D721Med (cell line): Measurements from ENCODE around the gene FAM167B.

ENCODE experiments used
- DNase-seq: peaks from one replicate; pipeline ENCODE4 v3.0.0; 2011; ENCODE audit warnings: low spot score; ENCODE audit not compliant: insufficient read length
- FAIRE-seq: peaks from 2 replicates; lab custom pipeline; 2011; peaks lifted over from hg19 to GRCh38; lab: Jason Lieb, UNC
- TF ChIP-seq, protein P1 (sequence below): IDR thresholded peaks from 2 replicates; pipeline ENCODE4 v1.5.1; 2012; ENCODE audit warnings: mild to moderate bottlenecking, control low read depth; ENCODE audit not compliant: insufficient read depth; ENCODE audit errors: missing control alignments

Gene FAM167B

DNA sequence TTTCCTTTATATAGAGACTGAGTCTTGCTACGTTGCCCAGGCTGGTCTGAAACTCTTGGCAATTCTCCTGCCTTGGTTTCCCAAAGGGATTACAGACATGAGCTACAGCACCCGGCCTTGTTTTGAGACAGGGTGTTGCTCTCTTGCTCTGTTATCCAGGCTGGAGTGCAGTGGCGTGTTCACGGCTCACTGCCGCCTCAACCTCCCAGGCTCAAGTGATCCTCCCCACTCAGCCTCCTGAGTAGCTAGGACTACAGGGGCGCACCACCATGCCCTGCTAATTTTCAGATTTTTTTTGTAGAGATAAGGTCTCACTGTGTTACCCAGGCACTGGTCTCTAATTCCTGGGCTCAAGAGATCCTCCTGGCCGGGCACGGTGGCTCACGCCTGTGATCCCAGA is 18.8 kb downstream of the FAM167B start:
- TF ChIP-seq, protein P1, sequence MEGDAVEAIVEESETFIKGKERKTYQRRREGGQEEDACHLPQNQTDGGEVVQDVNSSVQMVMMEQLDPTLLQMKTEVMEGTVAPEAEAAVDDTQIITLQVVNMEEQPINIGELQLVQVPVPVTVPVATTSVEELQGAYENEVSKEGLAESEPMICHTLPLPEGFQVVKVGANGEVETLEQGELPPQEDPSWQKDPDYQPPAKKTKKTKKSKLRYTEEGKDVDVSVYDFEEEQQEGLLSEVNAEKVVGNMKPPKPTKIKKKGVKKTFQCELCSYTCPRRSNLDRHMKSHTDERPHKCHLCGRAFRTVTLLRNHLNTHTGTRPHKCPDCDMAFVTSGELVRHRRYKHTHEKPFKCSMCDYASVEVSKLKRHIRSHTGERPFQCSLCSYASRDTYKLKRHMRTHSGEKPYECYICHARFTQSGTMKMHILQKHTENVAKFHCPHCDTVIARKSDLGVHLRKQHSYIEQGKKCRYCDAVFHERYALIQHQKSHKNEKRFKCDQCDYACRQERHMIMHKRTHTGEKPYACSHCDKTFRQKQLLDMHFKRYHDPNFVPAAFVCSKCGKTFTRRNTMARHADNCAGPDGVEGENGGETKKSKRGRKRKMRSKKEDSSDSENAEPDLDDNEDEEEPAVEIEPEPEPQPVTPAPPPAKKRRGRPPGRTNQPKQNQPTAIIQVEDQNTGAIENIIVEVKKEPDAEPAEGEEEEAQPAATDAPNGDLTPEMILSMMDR = no peak
- FAIRE-seq = no peak

DNA sequence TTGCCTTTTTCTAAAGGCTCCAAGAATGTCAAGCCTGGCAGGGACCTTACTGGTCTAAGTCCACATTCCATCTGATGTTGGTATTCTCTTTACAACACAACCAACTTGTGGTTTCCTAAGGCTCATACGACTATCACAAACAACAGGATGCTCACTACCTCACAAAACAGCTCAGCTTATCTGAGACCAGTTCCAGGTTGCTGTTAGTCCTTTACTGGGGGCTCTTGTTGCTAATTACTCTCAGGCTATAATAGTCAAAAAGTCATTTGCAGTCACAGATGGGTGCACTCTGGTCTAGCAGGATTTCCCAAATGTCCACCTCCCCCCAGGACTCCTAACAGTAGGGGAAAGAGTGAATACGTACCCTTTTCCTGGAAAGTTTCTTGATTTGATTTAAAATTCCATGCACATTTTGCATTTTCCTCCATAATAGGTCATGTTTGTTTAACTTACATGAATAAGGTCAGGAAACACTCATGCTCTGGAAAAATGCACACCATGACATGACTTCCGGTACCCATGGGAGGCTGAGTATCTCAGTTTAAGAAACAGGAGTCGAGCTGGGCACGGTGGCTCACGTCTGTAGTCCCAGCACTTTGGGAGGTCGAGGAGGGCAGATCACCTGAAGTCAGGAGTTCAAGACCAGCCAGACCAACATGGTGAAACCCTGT is 20.0 kb downstream of the FAM167B start:
- TF ChIP-seq, protein P1 = no peak
- DNase-seq = no peak
- FAIRE-seq = no peak

More for the DNA sequence above, 18.8 kb downstream of the FAM167B start:
- DNase-seq = no peak

DNA sequence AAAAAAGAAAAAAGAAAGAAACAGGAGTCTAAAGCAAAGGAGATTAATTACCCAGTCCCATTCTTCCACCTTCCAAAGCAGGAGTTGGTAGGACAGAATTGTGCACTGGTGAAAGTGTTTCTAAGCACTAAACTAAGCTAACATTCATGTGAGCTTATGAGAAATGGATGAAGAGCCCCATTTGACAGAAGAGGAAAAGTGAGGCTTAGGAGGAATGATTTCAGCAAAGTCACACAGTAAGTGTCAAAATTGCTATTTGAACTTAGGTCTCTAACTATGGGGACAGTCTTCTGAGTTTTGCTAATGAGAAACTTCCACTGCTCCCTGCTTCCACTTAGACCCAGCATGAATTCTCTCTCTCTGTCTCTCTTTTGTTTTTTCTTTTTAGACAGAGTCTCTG is 22.7 kb downstream of the FAM167B start:
- TF ChIP-seq, protein P1 = no peak
- FAIRE-seq = no peak

DNA sequence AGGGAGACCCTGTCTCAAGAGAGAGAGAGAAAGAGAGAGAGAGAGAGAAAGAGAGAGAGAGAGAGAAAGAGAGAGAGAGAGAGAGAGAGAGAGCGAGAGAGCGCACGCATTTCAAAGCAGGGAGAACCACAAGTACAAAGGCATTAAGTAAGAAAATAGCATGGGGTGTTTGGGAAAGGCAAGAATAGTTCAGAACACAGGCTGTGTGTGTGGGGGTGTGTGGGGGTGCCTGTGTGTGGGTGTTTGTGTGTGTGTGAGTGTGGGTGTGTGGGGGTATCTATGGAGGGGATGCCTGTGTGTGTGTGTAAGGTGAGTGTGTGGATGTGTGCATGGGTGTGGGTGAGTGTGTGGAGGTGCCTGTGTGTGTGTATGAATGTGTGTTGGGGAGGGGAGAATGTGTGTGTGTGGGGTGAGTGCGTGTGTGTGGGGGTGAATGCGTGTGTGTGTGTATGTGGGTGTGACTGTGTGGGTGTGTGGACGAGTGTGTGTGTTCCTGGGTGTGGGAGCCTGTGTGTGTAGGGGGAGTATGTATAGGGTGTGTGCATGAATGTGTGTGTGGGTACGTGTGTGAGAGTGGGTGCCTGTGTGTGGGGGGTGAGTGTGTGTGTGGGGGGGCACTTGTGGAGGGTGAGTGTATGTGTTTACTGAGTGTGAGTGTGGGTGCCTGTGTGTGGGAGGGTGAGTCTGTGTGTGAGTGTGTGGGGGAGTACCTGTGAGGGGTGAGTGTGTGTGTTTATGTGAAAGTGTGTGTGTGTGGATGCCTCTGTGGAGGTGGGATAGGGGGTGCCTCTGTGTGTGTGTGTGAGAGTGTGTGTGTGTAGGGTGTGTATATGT is 25.8 kb downstream of the FAM167B start:
- TF ChIP-seq, protein P1 = no peak
- DNase-seq (no peak), FAIRE-seq (no peak)

More for the DNA sequence above, 22.7 kb downstream of the FAM167B start:
- no peak for DNase-seq

DNA sequence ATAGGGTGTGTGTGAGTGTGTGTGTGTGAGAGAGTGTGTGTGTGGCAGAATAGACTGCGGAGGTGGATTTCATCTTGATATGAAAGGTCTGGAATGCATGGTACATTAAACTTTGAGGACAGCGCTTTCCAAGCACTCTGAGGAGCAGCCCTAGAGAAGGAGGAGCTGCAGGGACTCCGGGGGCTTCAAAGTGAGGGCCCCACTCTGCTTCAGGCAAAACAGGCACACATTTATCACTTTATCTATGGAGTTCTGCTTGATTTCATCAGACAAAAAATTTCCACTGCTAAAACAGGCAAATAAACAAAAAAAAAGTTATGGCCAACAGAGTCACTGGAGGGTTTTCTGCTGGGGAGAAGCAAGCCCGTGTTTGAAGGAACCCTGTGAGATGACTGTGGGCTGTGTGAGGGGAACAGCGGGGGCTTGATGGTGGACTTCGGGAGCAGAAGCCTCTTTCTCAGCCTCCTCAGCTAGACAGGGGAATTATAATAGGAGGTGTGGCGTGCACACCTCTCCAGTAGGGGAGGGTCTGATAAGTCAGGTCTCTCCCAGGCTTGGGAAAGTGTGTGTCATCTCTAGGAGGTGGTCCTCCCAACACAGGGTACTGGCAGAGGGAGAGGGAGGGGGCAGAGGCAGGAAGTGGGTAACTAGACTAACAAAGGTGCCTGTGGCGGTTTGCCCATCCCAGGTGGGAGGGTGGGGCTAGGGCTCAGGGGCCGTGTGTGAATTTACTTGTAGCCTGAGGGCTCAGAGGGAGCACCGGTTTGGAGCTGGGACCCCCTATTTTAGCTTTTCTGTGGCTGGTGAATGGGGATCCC is 26.6 kb downstream of the FAM167B start:
- no peak for DNase-seq
- TF ChIP-seq, protein P1 = no peak
- no peak for FAIRE-seq

DNA sequence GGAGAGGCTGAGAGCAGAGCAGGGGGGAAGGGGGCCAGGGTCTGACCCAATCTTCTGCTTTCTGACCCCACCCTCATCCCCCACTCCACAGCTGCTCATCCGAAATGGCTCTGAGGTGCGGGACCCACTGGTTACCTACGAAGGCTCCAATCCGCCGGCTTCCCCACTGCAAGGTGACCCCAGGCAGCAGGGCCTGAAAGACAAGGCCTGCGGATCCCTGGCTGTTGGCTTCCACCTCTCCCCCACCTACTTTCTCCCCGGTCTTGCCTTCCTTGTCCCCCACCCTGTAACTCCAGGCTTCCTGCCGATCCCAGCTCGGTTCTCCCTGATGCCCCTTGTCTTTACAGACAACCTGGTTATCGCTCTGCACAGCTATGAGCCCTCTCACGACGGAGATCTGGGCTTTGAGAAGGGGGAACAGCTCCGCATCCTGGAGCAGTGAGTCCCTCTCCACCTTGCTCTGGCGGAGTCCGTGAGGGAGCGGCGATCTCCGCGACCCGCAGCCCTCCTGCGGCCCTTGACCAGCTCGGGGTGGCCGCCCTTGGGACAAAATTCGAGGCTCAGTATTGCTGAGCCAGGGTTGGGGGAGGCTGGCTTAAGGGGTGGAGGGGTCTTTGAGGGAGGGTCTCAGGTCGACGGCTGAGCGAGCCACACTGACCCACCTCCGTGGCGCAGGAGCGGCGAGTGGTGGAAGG is 27.8 kb downstream of the FAM167B start:
- TF ChIP-seq, protein P1 = no peak
- no peak for FAIRE-seq
- no peak for DNase-seq
